Gastroesophageal sphincter (tissue), 3 donors: ENCODE results near the gene MREG.

ENCODE experiments used
- CTCF ChIP-seq, 4 experiments: fragments of 200-600 bp in 2 of 4; fragments of 450-650 bp in 2 of 4; sonication (generic) in 1 of 4; IDR thresholded peaks; one replicate each; pipeline ENCODE4 v1.5.1; 2017 to 2019; ENCODE audit warnings: antibody characterized with exemption in 4 of 4, mild to moderate bottlenecking in 2 of 4, moderate library complexity in 2 of 4
- EP300 ChIP-seq: sonication (generic); formaldehyde crosslinking; IDR thresholded peaks from one replicate; pipeline ENCODE4 v1.6.1; 2017; ENCODE audit warnings: antibody characterized with exemption, mild to moderate bottlenecking
- POLR2A ChIP-seq, 2 donors: fragments of 450-650 bp; IDR thresholded peaks; one replicate each; pipeline ENCODE4 v1.6.1; 2017; ENCODE audit warnings: antibody characterized with exemption in 2 of 2, mild to moderate bottlenecking in 2 of 2, moderate library complexity in 1 of 2

- TF ChIP-seq CTCF (IDR thresholded peaks at IDR 0.05) (no peak), EP300 (no peak), POLR2A (IDR thresholded peaks at IDR 0.05) (no peak)
Observed at GRCh38 chr2:215895330-215895729, 118.0 kb downstream of the MREG start.
